Right renal pelvis (tissue), 4 donors: ENCODE data around the gene JAGN1. TPM values are rescaled to one million over a fixed set of nuclear protein-coding genes. Genes with fewer than 3 reads are reported as not detected.

ENCODE experiments used
- DNase-seq, 4 donors: peaks; one replicate each; pipeline ENCODE4 v3.0.0-alpha.2; 2013; ENCODE audit warnings: low read depth in 4 of 4, low spot score in 3 of 4, missing footprints in 1 of 4
- polyA plus RNA-seq, 4 donors: library from polyadenylated mRNA; unstranded; fragments of 120-200 nt; gene quantifications; one replicate each; pipeline ENCODE4 v1.2.1, GENCODE V29; 2013; ENCODE audit not compliant: insufficient read length in 4 of 4

The JAGN1 gene
- polyA plus RNA-seq, 4 donors = 47.9 to 50.0 (median 49.4) TPM

DNA sequence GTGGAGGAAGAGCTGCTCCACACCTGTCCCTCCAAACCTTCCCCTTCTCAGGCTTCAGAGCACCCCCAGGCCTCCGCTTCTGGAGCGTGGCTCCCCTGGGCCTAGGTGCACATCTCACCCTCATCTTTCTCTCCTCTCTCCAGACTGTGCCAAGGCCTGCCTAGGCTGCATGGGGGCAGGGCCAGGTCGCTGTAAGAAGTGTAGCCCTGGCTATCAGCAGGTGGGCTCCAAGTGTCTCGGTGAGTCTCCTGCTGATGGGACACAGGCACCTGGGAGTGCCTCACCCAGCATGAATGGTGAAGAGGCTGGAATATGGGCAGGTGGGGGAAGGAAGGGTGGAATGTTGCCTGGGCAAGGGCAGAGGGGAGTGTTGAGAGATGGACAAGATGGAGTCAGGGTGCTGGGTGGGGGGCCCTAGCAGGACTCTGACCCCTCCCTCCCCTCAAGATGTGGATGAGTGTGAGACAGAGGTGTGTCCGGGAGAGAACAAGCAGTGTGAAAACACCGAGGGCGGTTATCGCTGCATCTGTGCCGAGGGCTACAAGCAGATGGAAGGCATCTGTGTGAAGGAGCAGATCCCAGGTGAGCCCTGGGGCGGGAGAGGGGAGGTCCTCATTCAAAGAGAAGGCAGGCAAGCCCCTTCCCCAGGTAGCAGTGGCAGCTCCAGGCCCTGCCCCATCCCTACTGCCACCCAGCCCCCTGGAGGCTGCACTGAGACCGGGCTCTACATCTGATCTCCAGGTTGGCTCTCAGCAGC lies 52.7 kb downstream of the JAGN1 start:
- no peak for DNase-seq

Other genes with a start within 250 kb of the JAGN1 start
- gene MTMR14, start 241.1 kb upstream of the JAGN1 start, polyA plus RNA-seq = 10 to 100 TPM; 32.5 to 33.8 (median 33.0) TPM
- gene CPNE9, start 186.8 kb upstream of the JAGN1 start, polyA plus RNA-seq = under 1 TPM; 0.08 to 0.15 (median 0.14) TPM
- gene BRPF1, start 158.9 kb upstream of the JAGN1 start, polyA plus RNA-seq = 10 to 100 TPM; 19.0 to 20.7 (median 19.9) TPM
- gene OGG1, start 140.7 kb upstream of the JAGN1 start, polyA plus RNA-seq = 10 to 100 TPM; 47.6 to 61.9 (median 56.1) TPM
- gene CAMK1, start 120.7 kb upstream of the JAGN1 start, polyA plus RNA-seq = 10 to 100 TPM; 18.9 to 22.6 (median 20.0) TPM
- 10 to 100 TPM; 61.6 to 70.9 (median 65.7) TPM for gene TADA3, start 98.1 kb upstream of the JAGN1 start, polyA plus RNA-seq
- gene ARPC4, start 97.5 kb upstream of the JAGN1 start, polyA plus RNA-seq = 100 to 1,000 TPM; 142 to 153 (median 142) TPM
- 10 to 100 TPM; 38.6 to 60.3 (median 43.0) TPM for gene TTLL3, start 80.3 kb upstream of the JAGN1 start, polyA plus RNA-seq
- 10 to 100 TPM; 29.4 to 38.6 (median 33.7) TPM for gene RPUSD3, start 46.6 kb upstream of the JAGN1 start, polyA plus RNA-seq
- under 1 TPM in 1 of 4 donors, not detected in 3; 0.09 TPM for gene CIDEC, start 10.4 kb upstream of the JAGN1 start, polyA plus RNA-seq
- 10 to 100 TPM; 11.0 to 15.2 (median 11.8) TPM for gene IL17RE, start 12.2 kb downstream of the JAGN1 start, polyA plus RNA-seq
- gene IL17RC, start 26.5 kb downstream of the JAGN1 start, polyA plus RNA-seq = 10 to 100 TPM; 33.2 to 43.9 (median 40.1) TPM
- gene CRELD1, start 43.2 kb downstream of the JAGN1 start, polyA plus RNA-seq = 10 to 100 TPM; 53.9 to 62.1 (median 58.8) TPM
- 1 to 10 TPM; 3.8 to 4.5 (median 4.1) TPM for gene PRRT3, start 61.8 kb downstream of the JAGN1 start, polyA plus RNA-seq
- gene EMC3, start 96.2 kb downstream of the JAGN1 start, polyA plus RNA-seq = 10 to 100 TPM; 89.6 to 93.6 (median 91.8) TPM
- gene FANCD2, start 135.8 kb downstream of the JAGN1 start, polyA plus RNA-seq = 10 to 100 TPM; 14.4 to 19.3 (median 17.2) TPM
- 1 to 10 TPM in 1 of 4 donors, under 1 TPM in 2, not detected in 1; 0.13 to 1.2 (median 0.51) TPM for gene FANCD2OS, start 217.6 kb downstream of the JAGN1 start, polyA plus RNA-seq
- 100 to 1,000 TPM; 204 to 221 (median 219) TPM for gene BRK1, start 225.1 kb downstream of the JAGN1 start, polyA plus RNA-seq